Measurements from ENCODE around the gene NCKAP1. TPM values are rescaled to one million over a fixed set of nuclear protein-coding genes. Genes with fewer than 3 reads are reported as not detected.
"Not testable (repeated sequence)": the region's sequence is repeated elsewhere in the genome, so short reads cannot be mapped to it uniquely, and the experiment has no call there.

NCKAP1 gene
- polyA plus RNA-seq, 1 donor: 127 TPM

DNA sequence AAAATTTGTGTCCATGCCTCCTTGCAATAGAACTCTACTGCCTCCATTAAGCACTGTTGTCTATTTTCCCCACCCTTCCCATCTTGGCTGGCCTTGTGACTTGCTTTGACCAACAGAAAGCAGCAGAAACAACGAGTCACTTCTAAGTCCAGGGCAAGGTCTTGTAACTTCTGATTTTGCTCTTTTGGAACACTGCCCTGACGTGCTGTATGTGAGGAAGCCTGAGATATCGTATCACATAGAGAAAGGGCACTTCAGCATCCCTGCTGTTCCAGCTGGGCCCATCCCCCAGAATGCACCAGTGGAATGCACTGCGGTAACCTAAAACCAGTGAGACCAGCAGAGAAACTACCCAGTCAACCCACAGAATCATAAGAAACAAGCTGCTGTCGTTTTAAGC is 28.1 kb downstream of the NCKAP1 start:
- Histone ChIP-seq H3K27me3 (ENCODE audit: control insufficient read depth, insufficient read depth, low read length) (no peaks in the 10 kb centered on the region), H3K4me1 (ENCODE audit: control insufficient read depth, insufficient read depth, low read length) (no peaks in the 10 kb centered on the region), H3K4me3 (ENCODE audit: low read length) (no peak overlapping the region), H3K9me3 (ENCODE audit: control insufficient read depth, low read depth, low read length) (no peaks in the 10 kb centered on the region), H3K36me3 (ENCODE audit: control insufficient read depth, insufficient read depth, low read length) (no peaks in the 10 kb centered on the region), H3K27ac (ENCODE audit: low read length) (no peak overlapping the region)
- DNase-seq: peak; percentile 2 to 33
- no CpG with 5 or more reads among the region's 5 CpGs for WGBS (ENCODE audit: insufficient coverage, low lambda C conversion rate)

DNA sequence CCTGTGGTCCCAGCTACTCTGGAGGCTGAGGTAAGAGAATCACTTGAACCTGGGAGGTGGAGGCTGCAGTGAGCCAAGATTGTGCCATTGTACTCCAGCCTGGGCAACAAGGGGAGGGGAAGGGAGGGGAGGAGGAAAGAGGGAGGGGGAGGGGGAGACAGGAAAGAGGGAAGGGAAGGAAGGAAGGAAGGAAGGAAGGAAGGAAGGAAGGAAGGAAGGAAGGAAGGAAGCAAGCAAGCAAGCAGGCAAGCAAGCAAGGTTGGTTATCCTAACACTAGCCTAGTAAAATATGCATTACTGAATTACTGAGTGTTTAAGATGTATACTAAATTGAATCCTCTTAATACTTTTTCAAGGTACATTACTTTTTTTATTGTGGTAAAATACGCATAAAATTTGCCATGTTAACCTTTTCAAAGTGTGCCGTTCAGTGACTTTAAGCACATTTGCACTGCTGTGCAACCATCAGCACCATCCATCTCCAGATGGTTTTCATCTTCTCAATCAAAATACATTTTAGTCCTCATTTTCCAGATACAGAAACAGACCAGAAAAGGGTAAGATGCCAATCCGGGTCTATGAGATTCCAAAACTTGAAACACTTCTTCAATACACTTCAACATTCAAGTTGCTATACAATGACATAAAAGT is 28.9 kb downstream of the NCKAP1 start:
- H3K27me3 ChIP-seq (ENCODE audit: control insufficient read depth, insufficient read depth, low read length): no peaks in the 10 kb centered on the region
- no peak for DNase-seq
- no peaks in the 10 kb centered on the region for H3K36me3 ChIP-seq (ENCODE audit: control insufficient read depth, insufficient read depth, low read length)
- H3K4me3 ChIP-seq (ENCODE audit: low read length): no peak overlapping the region
- H3K9me3 ChIP-seq (ENCODE audit: control insufficient read depth, low read depth, low read length): no peaks in the 10 kb centered on the region
- H3K4me1 ChIP-seq (ENCODE audit: control insufficient read depth, insufficient read depth, low read length): no peaks in the 10 kb centered on the region
- no peak overlapping the region for H3K27ac ChIP-seq (ENCODE audit: low read length)
- WGBS (ENCODE audit: insufficient coverage, low lambda C conversion rate): no CpG with 5 or more reads among the region's 3 CpGs

DNA sequence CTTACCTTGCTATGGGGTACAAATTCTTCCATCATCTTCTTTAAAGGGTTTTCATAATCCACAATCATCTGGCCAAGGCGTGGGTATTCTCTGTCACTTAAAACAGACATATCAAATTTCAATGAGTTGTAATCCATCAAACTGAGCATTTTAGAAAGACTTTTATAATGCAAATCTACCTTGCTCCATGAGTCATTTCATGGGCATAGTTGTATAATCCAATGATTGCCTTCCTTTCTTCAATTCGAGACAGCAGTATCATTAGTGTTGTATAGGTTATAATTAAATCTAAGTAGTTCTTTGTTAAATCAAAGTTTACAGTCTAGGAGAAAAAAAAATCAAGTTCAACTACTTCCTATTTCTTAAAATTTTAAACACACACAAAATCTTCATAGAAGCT is 36.3 kb downstream of the NCKAP1 start:
- no peaks in the 10 kb centered on the region for H3K27me3 ChIP-seq (ENCODE audit: control insufficient read depth, insufficient read depth, low read length)
- no peaks in the 10 kb centered on the region for H3K9me3 ChIP-seq (ENCODE audit: control insufficient read depth, low read depth, low read length)
- peaks cover 20% of the 10 kb centered on the region for H3K36me3 ChIP-seq (ENCODE audit: control insufficient read depth, insufficient read depth, low read length)
- no peak overlapping the region for H3K27ac ChIP-seq (ENCODE audit: low read length)
- DNase-seq: no peak
- H3K4me3 ChIP-seq (ENCODE audit: low read length): no peak overlapping the region
- 100% methylated on average over 1 of the region's 2 CpGs for WGBS (ENCODE audit: insufficient coverage, low lambda C conversion rate)
- H3K4me1 ChIP-seq (ENCODE audit: control insufficient read depth, insufficient read depth, low read length): no peaks in the 10 kb centered on the region

DNA sequence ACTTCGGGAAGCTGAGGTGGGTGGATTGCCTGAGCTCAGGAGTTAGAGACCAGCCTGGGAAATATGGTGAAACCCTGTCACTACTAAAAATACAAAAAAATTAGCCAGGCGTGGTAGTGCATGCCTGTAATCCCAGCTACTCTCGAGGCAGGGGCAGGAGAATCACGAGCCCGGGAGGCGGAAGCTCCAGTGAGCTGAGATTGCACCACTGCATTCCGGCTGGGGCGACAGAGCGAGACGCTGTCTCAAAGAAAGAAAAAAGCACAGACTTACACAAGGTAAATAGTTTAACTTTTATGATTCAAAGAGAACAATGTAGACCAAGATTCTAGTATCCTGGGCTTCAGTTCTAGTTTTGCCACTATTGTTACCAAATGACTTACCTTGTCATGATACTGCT is 37.4 kb downstream of the NCKAP1 start:
- WGBS (ENCODE audit: insufficient coverage, low lambda C conversion rate): 100% methylated on average over 5 of the region's 10 CpGs
- no peaks in the 10 kb centered on the region for H3K4me1 ChIP-seq (ENCODE audit: control insufficient read depth, insufficient read depth, low read length)
- H3K27me3 ChIP-seq (ENCODE audit: control insufficient read depth, insufficient read depth, low read length): no peaks in the 10 kb centered on the region
- no peak overlapping the region for H3K4me3 ChIP-seq (ENCODE audit: low read length)
- no peaks in the 10 kb centered on the region for H3K9me3 ChIP-seq (ENCODE audit: control insufficient read depth, low read depth, low read length)
- H3K27ac ChIP-seq (ENCODE audit: low read length): no peak overlapping the region
- peaks cover 25% of the 10 kb centered on the region for H3K36me3 ChIP-seq (ENCODE audit: control insufficient read depth, insufficient read depth, low read length)
- DNase-seq: no peak

DNA sequence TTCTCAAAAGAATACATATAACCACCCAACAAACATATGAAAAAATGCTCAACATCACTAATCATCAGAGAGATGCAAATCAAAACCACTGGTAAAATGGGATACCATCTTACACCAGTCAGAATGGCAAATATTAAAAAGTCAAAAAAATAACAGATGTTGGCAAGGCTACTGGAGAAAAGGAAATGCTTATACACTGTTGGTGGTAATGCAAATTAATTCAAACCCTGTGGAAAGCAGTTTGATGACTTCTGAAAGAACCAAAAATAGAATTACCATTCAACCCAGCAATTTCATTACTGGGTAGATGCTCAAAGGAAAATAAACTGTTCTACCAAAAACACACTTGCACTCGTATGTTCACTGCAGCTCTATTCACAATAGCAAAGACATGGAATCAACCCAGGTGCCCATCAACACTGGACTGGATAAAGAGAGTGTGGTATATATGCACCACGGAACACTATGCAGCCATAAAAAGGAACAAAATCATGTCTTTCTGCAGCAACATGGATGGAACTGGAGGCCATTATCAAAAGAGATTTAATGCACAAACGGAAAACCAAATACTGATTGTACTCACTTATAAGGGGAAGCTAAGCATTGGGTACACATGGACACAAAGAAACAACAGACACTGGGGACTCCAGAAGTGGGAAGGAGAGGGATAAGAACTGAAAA is 38.8 kb downstream of the NCKAP1 start:
- Histone ChIP-seq H3K4me3 (ENCODE audit: low read length) (no peak overlapping the region), H3K27me3 (ENCODE audit: control insufficient read depth, insufficient read depth, low read length) (no peaks in the 10 kb centered on the region), H3K9me3 (ENCODE audit: control insufficient read depth, low read depth, low read length) (no peaks in the 10 kb centered on the region), H3K36me3 (ENCODE audit: control insufficient read depth, insufficient read depth, low read length) (peaks cover 33% of the 10 kb centered on the region), H3K27ac (ENCODE audit: low read length) (no peak overlapping the region), H3K4me1 (ENCODE audit: control insufficient read depth, insufficient read depth, low read length) (no peaks in the 10 kb centered on the region)
- DNase-seq: no peak
- no CpG with 5 or more reads among the region's 3 CpGs for WGBS (ENCODE audit: insufficient coverage, low lambda C conversion rate)

DNA sequence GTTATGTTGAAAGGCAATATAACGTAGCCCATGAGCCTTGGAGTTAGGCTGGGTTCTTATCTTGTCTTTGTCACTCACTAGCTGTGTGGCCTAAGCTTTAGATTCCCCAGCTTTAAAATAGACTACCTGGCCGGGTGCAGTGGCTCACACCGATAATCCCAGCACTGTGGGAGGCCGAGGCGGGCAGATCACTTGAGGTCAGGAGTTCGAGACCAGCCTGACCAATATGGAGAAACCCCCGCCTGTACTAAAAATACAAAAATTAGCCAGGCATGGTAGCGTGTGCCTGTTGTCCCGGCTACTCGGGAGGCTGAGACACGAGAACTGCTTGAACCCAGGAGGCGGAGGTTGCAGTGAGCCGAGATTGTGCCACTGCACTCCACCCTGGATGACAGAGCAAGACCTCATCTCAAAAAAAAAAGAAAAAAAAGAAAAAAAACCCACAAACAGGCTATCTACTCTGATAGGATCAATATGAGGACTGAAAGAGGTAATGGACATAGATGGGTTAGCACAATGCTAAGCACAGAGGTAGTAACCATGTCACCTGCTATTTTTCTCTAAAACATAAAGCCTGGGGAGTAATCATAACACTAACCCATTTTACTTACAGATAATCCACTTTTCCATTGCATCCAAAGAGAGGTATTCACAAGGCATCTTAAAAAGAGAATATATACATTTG is 43.9 kb downstream of the NCKAP1 start:
- no peaks in the 10 kb centered on the region for H3K4me1 ChIP-seq (ENCODE audit: control insufficient read depth, insufficient read depth, low read length)
- H3K4me3 ChIP-seq (ENCODE audit: low read length): no peak overlapping the region
- H3K27ac ChIP-seq (ENCODE audit: low read length): no peak overlapping the region
- peaks cover 34% of the 10 kb centered on the region for H3K36me3 ChIP-seq (ENCODE audit: control insufficient read depth, insufficient read depth, low read length)
- no peaks in the 10 kb centered on the region for H3K9me3 ChIP-seq (ENCODE audit: control insufficient read depth, low read depth, low read length)
- 94% methylated on average over 3 of the region's 13 CpGs for WGBS (ENCODE audit: insufficient coverage, low lambda C conversion rate)
- H3K27me3 ChIP-seq (ENCODE audit: control insufficient read depth, insufficient read depth, low read length): no peaks in the 10 kb centered on the region
- no peak for DNase-seq

DNA sequence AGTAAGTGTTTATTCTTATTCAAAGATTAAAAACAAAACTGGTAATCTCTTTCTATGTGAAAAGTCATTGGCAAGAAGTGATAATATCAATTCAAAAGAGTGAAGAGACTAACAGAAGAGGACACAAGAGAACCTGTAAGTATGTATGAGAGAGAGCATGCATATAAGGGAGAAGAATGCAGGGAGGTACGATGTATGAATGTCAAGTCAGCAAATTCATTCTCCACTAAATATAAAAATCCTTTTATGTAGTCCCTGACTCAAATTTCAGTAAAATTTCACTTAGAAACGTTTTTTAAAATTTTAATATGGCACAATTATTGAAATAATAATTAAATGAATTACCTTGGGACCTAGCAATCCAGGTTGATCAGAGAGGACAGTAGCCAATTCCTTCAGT is 55.3 kb downstream of the NCKAP1 start:
- Histone ChIP-seq H3K27me3 (ENCODE audit: control insufficient read depth, insufficient read depth, low read length) (no peaks in the 10 kb centered on the region), H3K9me3 (ENCODE audit: control insufficient read depth, low read depth, low read length) (no peaks in the 10 kb centered on the region), H3K27ac (ENCODE audit: low read length) (no peak overlapping the region), H3K4me3 (ENCODE audit: low read length) (no peak overlapping the region), H3K4me1 (ENCODE audit: control insufficient read depth, insufficient read depth, low read length) (no peaks in the 10 kb centered on the region), H3K36me3 (ENCODE audit: control insufficient read depth, insufficient read depth, low read length) (peaks cover 42% of the 10 kb centered on the region)
- no peak for DNase-seq
- 0% methylated on average over 1 of the region's 2 CpGs for WGBS (ENCODE audit: insufficient coverage, low lambda C conversion rate)

DNA sequence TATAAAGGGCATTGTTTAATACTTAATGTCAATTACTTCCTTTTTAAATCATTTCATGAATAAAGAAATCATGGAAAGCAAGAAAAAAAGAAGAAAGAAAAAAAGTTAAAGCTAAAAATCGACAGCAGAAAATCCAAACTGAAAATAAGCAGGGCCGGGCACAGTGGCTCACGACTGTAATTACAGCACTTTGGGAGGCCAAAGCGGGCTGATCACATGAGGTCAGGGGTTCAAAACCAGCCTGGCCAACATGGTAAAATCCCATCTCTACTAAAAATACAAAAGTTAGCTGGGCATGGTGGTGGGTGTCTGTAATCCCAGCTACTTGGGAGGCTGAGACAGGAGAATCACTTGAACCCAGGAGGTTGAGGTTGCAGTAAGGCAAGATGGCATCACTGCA is 56.8 kb downstream of the NCKAP1 start:
- peaks cover 46% of the 10 kb centered on the region for H3K36me3 ChIP-seq (ENCODE audit: control insufficient read depth, insufficient read depth, low read length)
- not testable (repeated sequence) for H3K4me3 ChIP-seq (ENCODE audit: low read length); H3K27ac ChIP-seq (ENCODE audit: low read length); H3K9me3 ChIP-seq (ENCODE audit: control insufficient read depth, low read depth, low read length); DNase-seq; H3K4me1 ChIP-seq (ENCODE audit: control insufficient read depth, insufficient read depth, low read length); H3K27me3 ChIP-seq (ENCODE audit: control insufficient read depth, insufficient read depth, low read length)
- WGBS (ENCODE audit: insufficient coverage, low lambda C conversion rate): 93% methylated on average over 2 of the region's 4 CpGs

DNA sequence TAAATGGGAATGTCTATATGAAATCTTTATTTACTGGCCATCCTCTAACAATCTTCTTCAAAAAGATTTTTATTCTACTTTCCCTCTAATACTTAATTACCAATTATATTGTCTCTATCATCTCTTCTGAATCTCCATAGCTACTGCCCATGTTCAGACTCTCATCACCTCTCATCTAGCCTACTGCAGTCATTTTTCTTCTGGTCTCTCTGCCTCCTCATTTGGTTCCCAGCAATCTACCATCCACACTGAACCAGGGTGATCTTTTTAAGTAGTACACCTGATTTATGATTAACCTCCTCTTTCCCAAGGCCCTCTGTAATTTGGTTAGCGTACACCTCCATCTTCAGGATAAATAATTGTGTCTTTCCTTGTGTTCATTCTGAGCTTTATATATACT is 57.6 kb downstream of the NCKAP1 start:
- Histone ChIP-seq H3K27me3 (ENCODE audit: control insufficient read depth, insufficient read depth, low read length) (no peaks in the 10 kb centered on the region), H3K27ac (ENCODE audit: low read length) (no peak overlapping the region), H3K36me3 (ENCODE audit: control insufficient read depth, insufficient read depth, low read length) (peaks cover 48% of the 10 kb centered on the region), H3K4me1 (ENCODE audit: control insufficient read depth, insufficient read depth, low read length) (no peaks in the 10 kb centered on the region), H3K9me3 (ENCODE audit: control insufficient read depth, low read depth, low read length) (no peaks in the 10 kb centered on the region), H3K4me3 (ENCODE audit: low read length) (no peak overlapping the region)
- 100% methylated on average over 1 of the region's 1 CpG for WGBS (ENCODE audit: insufficient coverage, low lambda C conversion rate)
- no peak for DNase-seq

DNA sequence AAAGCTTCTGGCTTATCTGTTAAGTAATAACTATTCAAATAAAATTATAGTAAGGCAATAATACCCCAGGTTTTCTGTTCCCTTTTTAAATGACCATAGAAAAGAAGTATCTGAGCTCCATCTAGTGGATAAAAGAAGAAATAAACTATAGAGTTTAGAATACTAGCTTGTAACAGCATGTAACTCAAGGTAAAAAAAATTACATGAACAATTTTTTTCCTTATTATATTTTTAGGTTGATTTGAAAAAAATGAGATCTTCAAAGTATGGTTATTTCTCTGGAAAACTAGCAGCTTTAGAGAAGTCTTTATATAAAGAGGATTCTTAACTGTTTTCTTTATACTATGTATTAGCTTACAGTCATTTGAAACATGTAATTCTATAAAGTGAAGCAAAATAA is 58.1 kb downstream of the NCKAP1 start:
- Histone ChIP-seq H3K27me3 (ENCODE audit: control insufficient read depth, insufficient read depth, low read length) (no peaks in the 10 kb centered on the region), H3K9me3 (ENCODE audit: control insufficient read depth, low read depth, low read length) (no peaks in the 10 kb centered on the region), H3K27ac (ENCODE audit: low read length) (no peak overlapping the region), H3K4me3 (ENCODE audit: low read length) (no peak overlapping the region), H3K4me1 (ENCODE audit: control insufficient read depth, insufficient read depth, low read length) (no peaks in the 10 kb centered on the region), H3K36me3 (ENCODE audit: control insufficient read depth, insufficient read depth, low read length) (peaks cover 46% of the 10 kb centered on the region)
- peak; percentile 1 to 14 for DNase-seq

Measured in large intestine (tissue), 3 donors.